ENCODE results near the gene FBN2. TPM values are rescaled to one million over a fixed set of nuclear protein-coding genes. Genes with fewer than 3 reads are reported as not detected.

The FBN2 gene
- total RNA-seq, 4 donors from 2014 or later: 0.24 to 1.3 (median 0.89) TPM

DNA sequence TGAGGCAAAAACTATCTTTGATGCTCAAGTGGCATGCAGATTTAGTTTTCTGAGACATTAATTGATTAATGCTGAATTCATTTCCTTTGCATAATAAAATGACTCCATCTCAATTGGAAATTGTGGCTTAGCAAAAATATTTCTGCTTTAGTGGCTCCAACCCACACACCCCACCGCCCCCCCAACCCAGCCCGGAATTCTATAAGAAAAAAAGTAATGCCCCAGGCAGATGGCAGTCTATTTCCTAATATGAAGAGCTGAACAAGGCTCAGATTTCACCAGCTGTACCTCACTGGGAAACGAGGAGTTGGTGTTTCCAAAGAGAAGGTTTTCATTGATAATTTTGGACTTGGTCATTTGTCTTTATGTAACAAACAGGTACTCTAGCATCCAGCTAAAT, 182.1 kb downstream of the FBN2 start:
- WGBS: 39% methylated on average over 3 of the region's 3 CpGs
- no peak for DNase-seq (ENCODE audit: low spot score in 2 of 2)
- no peak for TF ChIP-seq POLR2A (IDR thresholded peaks at IDR 0.05)
- TF ChIP-seq CTCF (IDR thresholded peaks at IDR 0.05): no peak
- TF ChIP-seq POLR2AphosphoS5 (IDR thresholded peaks at IDR 0.05): no peak
- no peak for TF ChIP-seq EP300 (IDR thresholded peaks at IDR 0.05)

DNA sequence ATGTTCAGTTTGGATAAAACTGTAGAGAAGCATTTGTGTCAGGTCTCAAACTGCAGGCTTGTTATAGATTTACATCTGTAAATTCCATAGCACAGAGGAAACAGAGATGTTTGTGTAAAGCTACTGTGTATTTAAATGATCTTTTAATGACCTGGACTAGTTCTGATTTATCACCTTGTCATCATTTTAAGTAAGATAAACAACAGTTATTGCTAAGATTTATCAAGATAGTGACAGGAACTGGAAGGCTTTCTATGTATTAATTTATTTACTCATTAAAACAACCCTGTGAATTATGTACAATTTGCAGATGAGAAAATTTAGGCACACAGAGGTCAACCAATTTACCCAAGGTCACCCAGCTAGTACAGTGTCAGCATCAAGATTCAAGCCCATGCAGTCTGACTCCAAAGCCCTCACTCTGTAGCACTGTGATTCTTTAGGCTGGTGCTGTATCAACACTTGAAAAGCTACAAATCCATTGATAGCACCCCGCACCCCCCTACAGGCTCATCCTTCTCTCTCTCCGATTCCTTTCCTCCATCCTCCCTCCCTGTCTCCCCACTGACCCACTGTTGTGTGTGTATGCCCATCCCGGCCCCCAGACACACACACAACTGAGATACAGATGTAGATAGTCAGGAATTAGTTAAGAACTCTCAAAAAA, 184.5 kb downstream of the FBN2 start:
- TF ChIP-seq POLR2A (IDR thresholded peaks at IDR 0.05): no peak
- TF ChIP-seq CTCF (IDR thresholded peaks at IDR 0.05): no peak
- TF ChIP-seq POLR2AphosphoS5 (IDR thresholded peaks at IDR 0.05): no peak
- TF ChIP-seq EP300 (IDR thresholded peaks at IDR 0.05): no peak
- Histone ChIP-seq H3K27ac (no peak overlapping the region), H3K36me3 (no peaks in the 10 kb centered on the region), H3K9me3 (no peaks in the 10 kb centered on the region), H3K4me3 (no peak overlapping the region), H3K27me3 (no peaks in the 10 kb centered on the region), H3K4me1 (no peaks in the 10 kb centered on the region)
- DNase-seq (ENCODE audit: low spot score in 2 of 2): no peak
- 81% methylated on average over 3 of the region's 3 CpGs for WGBS

More for the DNA sequence above, 182.1 kb downstream of the FBN2 start:
- no peaks in the 10 kb centered on the region for H3K4me1 ChIP-seq
- no peak overlapping the region for H3K4me3 ChIP-seq
- no peaks in the 10 kb centered on the region for H3K9me3 ChIP-seq
- H3K36me3 ChIP-seq: no peaks in the 10 kb centered on the region
- H3K27me3 ChIP-seq: no peaks in the 10 kb centered on the region
- no peak overlapping the region for H3K27ac ChIP-seq

- no peaks in the 10 kb centered on the region for H3K9me3 ChIP-seq
- no peak overlapping the region for H3K4me3 ChIP-seq
- no peak for DNase-seq (ENCODE audit: low spot score in 2 of 2)
- no peak for TF ChIP-seq EP300 (IDR thresholded peaks at IDR 0.05)
- no peak for TF ChIP-seq POLR2AphosphoS5 (IDR thresholded peaks at IDR 0.05)
- TF ChIP-seq POLR2A (IDR thresholded peaks at IDR 0.05): no peak
- no peak for TF ChIP-seq CTCF (IDR thresholded peaks at IDR 0.05)
- no peaks in the 10 kb centered on the region for H3K4me1 ChIP-seq
- H3K36me3 ChIP-seq: no peaks in the 10 kb centered on the region
- H3K27me3 ChIP-seq: no peaks in the 10 kb centered on the region
- H3K27ac ChIP-seq: no peak overlapping the region
- 97% methylated on average over 5 of the region's 5 CpGs for WGBS
Observed at GRCh38 chr5:128350705-128351104, 187.3 kb downstream of the FBN2 start.

DNA sequence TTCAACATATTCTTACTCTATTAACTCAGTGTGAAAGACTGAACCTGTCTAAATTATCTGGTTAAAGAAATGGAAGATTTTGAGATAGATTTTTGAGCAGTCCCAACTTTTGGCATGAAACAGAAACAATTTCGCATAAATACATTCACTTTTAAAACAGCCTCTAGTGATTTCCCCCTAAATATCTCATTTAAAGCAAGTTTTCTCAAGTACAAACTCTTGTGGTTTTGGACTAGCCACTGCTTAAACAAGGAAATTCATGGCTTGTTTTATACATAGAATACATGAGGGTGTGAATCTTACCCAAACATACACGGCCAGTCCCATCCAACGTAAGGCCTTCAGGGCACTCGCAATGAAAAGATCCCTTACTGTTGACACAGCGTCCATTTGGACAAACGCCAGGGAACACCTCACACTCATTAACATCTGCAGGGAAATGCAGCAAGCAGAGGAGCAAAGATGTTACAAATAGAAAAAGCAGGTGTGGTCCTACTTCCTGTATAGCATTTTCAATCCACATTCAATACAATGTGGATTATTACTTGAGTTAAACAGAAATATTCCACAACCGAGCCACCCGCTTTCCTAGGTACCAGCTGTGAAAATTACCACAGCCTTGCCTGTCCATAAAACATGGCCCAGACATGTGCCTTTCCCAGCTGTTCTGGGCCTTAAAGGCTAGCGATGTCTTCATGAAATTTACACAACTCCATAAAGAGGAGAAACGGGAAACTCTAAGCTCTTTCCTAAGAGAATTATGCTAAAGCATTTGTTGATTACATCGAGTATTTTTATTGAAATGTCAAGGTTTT, 188.8 kb downstream of the FBN2 start:
- 55% methylated on average over 11 of the region's 11 CpGs for WGBS
- H3K27me3 ChIP-seq: no peaks in the 10 kb centered on the region
- no peak overlapping the region for H3K27ac ChIP-seq
- no peak for DNase-seq (ENCODE audit: low spot score in 2 of 2)
- TF ChIP-seq POLR2A (IDR thresholded peaks at IDR 0.05) (no peak), POLR2AphosphoS5 (IDR thresholded peaks at IDR 0.05) (no peak), CTCF (IDR thresholded peaks at IDR 0.05) (no peak), EP300 (IDR thresholded peaks at IDR 0.05) (no peak)
- no peaks in the 10 kb centered on the region for H3K36me3 ChIP-seq
- H3K9me3 ChIP-seq: no peaks in the 10 kb centered on the region
- no peak overlapping the region for H3K4me3 ChIP-seq
- no peaks in the 10 kb centered on the region for H3K4me1 ChIP-seq

DNA sequence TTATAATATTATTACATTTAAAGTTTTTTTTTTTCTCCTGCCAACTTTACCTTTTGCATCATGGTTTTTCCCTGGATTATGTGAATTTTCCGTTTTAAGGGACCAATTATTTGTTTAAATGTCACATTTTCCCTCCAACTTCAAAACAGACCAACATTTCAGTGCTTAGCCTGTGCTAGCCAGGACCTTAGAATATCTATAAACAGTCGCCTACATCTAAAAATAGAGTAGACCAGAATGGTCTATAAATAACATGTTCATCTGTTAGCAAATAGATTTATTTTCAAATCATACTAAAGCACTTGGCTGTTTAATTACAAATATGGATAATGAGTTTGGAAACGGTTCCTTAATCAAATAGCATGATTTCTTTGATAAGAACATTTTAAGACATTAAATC, 192.0 kb downstream of the FBN2 start:
- H3K27me3 ChIP-seq: no peaks in the 10 kb centered on the region
- no peak for DNase-seq (ENCODE audit: low spot score in 2 of 2)
- H3K36me3 ChIP-seq: no peaks in the 10 kb centered on the region
- TF ChIP-seq EP300 (IDR thresholded peaks at IDR 0.05) (no peak), POLR2AphosphoS5 (IDR thresholded peaks at IDR 0.05) (no peak), CTCF (IDR thresholded peaks at IDR 0.05) (no peak), POLR2A (IDR thresholded peaks at IDR 0.05) (no peak)
- WGBS: 50% methylated on average over 3 of the region's 3 CpGs
- no peaks in the 10 kb centered on the region for H3K4me1 ChIP-seq
- H3K4me3 ChIP-seq: no peak overlapping the region
- no peaks in the 10 kb centered on the region for H3K9me3 ChIP-seq
- H3K27ac ChIP-seq: no peak overlapping the region
